H9 (cell line): Measurements from ENCODE around the gene ANKRD44. TPM values are rescaled to one million over a fixed set of nuclear protein-coding genes. Genes with fewer than 3 reads are reported as not detected.

Experiments used
- DNase-seq: peaks from one replicate; pipeline ENCODE4 v3.0.0-alpha.2; 2017
- H2AFZ ChIP-seq: one replicate; pipeline ENCODE4 v1.6.1; 2013; ENCODE audit warnings: mild to moderate bottlenecking, low read length, control low read depth, moderate library complexity
- H2AK5ac ChIP-seq: 2 replicates; pipeline ENCODE4 v1.6.1; 2013; ENCODE audit warnings: low read length, control low read depth, mixed read lengths; ENCODE audit not compliant: insufficient read length
- H2BK120ac ChIP-seq: one replicate; pipeline ENCODE4 v1.6.1; 2013; ENCODE audit warnings: low read depth, mild to moderate bottlenecking, low read length, control low read depth, inconsistent platforms; ENCODE audit not compliant: poor library complexity, severe bottlenecking
- H2BK12ac ChIP-seq: 2 replicates; pipeline ENCODE4 v1.6.1; 2013; ENCODE audit warnings: low read length, control low read depth, mixed read lengths, low read depth; ENCODE audit not compliant: insufficient read length
- H2BK15ac ChIP-seq: 2 replicates; pipeline ENCODE4 v1.6.1; 2013; ENCODE audit warnings: low read depth, low read length, control low read depth
- H2BK20ac ChIP-seq: one replicate; pipeline ENCODE4 v1.6.1; 2013; ENCODE audit warnings: low read depth, mild to moderate bottlenecking, low read length, control low read depth, inconsistent platforms; ENCODE audit not compliant: poor library complexity, severe bottlenecking
- H2BK5ac ChIP-seq: 2 replicates; pipeline ENCODE4 v1.6.1; 2013; ENCODE audit warnings: low read length, control low read depth, mixed read lengths; ENCODE audit not compliant: insufficient read length
- H3K14ac ChIP-seq: 2 replicates; pipeline ENCODE4 v1.6.1; 2013; ENCODE audit warnings: low read length, control low read depth; ENCODE audit not compliant: insufficient read depth
- H3K18ac ChIP-seq: 2 replicates; pipeline ENCODE4 v1.6.1; 2013; ENCODE audit warnings: low read depth, mild to moderate bottlenecking, mixed read lengths, low read length, control low read depth; ENCODE audit not compliant: insufficient read length
- H3K23ac ChIP-seq: 2 replicates; pipeline ENCODE4 v1.6.1; 2013; ENCODE audit warnings: low read length, control low read depth, mixed read lengths, low read depth; ENCODE audit not compliant: insufficient read length
- H3K23me2 ChIP-seq: 2 replicates; pipeline ENCODE4 v1.6.1; 2013; ENCODE audit warnings: low read depth, mild to moderate bottlenecking, mixed read lengths, low read length, control low read depth; ENCODE audit not compliant: insufficient read length, poor library complexity, severe bottlenecking
- H3K27ac ChIP-seq: 2 replicates; pipeline ENCODE4 v1.5.1; 2013; ENCODE audit warnings: low read length, control low read depth, mixed read lengths, low read depth; ENCODE audit not compliant: insufficient read length
- H3K27me3 ChIP-seq: 2 replicates; pipeline ENCODE4 v1.6.1; 2013; ENCODE audit warnings: low read length, control low read depth, inconsistent platforms; ENCODE audit not compliant: insufficient read depth
- H3K4ac ChIP-seq: 2 replicates; pipeline ENCODE4 v1.6.1; 2013; ENCODE audit warnings: low read depth, mild to moderate bottlenecking, control low read depth, inconsistent platforms, low read length, moderate library complexity
- H3K4me1 ChIP-seq: 2 replicates; pipeline ENCODE4 v1.6.1; 2013; ENCODE audit warnings: low read length, control low read depth, inconsistent platforms; ENCODE audit not compliant: insufficient read depth
- H3K4me2 ChIP-seq: 2 replicates; pipeline ENCODE4 v1.6.1; 2013; ENCODE audit warnings: low read length, control low read depth, mixed read lengths; ENCODE audit not compliant: insufficient read length, insufficient read depth
- H3K56ac ChIP-seq: 2 replicates; pipeline ENCODE4 v1.6.1; 2013; ENCODE audit warnings: low read depth, mild to moderate bottlenecking, mixed read lengths, low read length, control low read depth; ENCODE audit not compliant: insufficient read length
- H3K79me1 ChIP-seq: 2 replicates; pipeline ENCODE4 v1.6.1; 2013; ENCODE audit warnings: low read depth, mild to moderate bottlenecking, moderate library complexity, low read length, control low read depth, inconsistent platforms; ENCODE audit not compliant: insufficient read depth, poor library complexity, severe bottlenecking
- H3K79me2 ChIP-seq: 2 replicates; pipeline ENCODE4 v1.6.1; 2013; ENCODE audit warnings: low read length, control low read depth, inconsistent platforms; ENCODE audit not compliant: insufficient read depth
- H3K9ac ChIP-seq: 2 replicates; pipeline ENCODE4 v1.6.1; 2013; ENCODE audit warnings: low read length, control low read depth, mixed read lengths; ENCODE audit not compliant: insufficient read length; ENCODE audit errors: extremely low read depth
- H3K9me3 ChIP-seq: one replicate; pipeline ENCODE4 v1.6.1; 2013; ENCODE audit warnings: low read depth, low read length, inconsistent platforms; ENCODE audit not compliant: control insufficient read depth
- H3T11ph ChIP-seq: one replicate; pipeline ENCODE4 v1.6.1; 2013; ENCODE audit warnings: mild to moderate bottlenecking, low read length, control low read depth, inconsistent platforms
- H4K20me1 ChIP-seq: one replicate; pipeline ENCODE4 v1.6.1; 2013; ENCODE audit not compliant: control insufficient read depth, insufficient read length, insufficient read depth
- H4K5ac ChIP-seq: 2 replicates; pipeline ENCODE4 v1.6.1; 2013; ENCODE audit warnings: low read depth, mild to moderate bottlenecking, mixed read lengths, low read length, control low read depth; ENCODE audit not compliant: insufficient read length
- H4K8ac ChIP-seq: replicated peaks from 2 replicates; pipeline ENCODE4 v1.6.1; 2013; ENCODE audit warnings: low read length, control low read depth, mixed read lengths, low read depth; ENCODE audit not compliant: insufficient read length
- H4K91ac ChIP-seq: 2 replicates; pipeline ENCODE4 v1.6.1; 2013; ENCODE audit warnings: low read depth, mild to moderate bottlenecking, moderate library complexity, mixed read lengths, low read length, control low read depth; ENCODE audit not compliant: insufficient read length
- H3K27ac Mint-ChIP-seq, 3 experiments: 2 replicates in 2 of 3; 3 replicates in 1 of 3; pipeline ENCODE4 v1.8.0; 2020 to 2021; ENCODE audit warnings: mixed read lengths in 3 of 3, mild to moderate bottlenecking in 1 of 3, moderate library complexity in 1 of 3
- H3K27me3 Mint-ChIP-seq: 2 replicates; pipeline ENCODE4 v1.8.0; 2021; ENCODE audit warnings: low read depth, mild to moderate bottlenecking, moderate library complexity, mixed read lengths
- H3K36me3 Mint-ChIP-seq, 3 experiments: 2 replicates in 2 of 3; 3 replicates in 1 of 3; pipeline ENCODE4 v1.8.0; 2020 to 2021; ENCODE audit warnings: low read depth in 3 of 3, mixed read lengths in 3 of 3; ENCODE audit not compliant: insufficient read depth in 1 of 3
- H3K4me1 Mint-ChIP-seq, 2 experiments: 2 replicates each; pipeline ENCODE4 v1.8.0; 2020; ENCODE audit warnings: mixed read lengths in 2 of 2
- H3K4me3 Mint-ChIP-seq, 2 experiments: 2 replicates in 1 of 2; 3 replicates in 1 of 2; pipeline ENCODE4 v1.8.0; 2020 to 2021; ENCODE audit warnings: mild to moderate bottlenecking in 2 of 2, mixed read lengths in 2 of 2, moderate library complexity in 1 of 2
- H3K9me3 Mint-ChIP-seq, 2 experiments: 2 replicates in 1 of 2; 3 replicates in 1 of 2; pipeline ENCODE4 v1.8.0; 2020; ENCODE audit warnings: mild to moderate bottlenecking in 2 of 2, mixed read lengths in 2 of 2, moderate library complexity in 1 of 2
- WGBS: extraction: QIAGEN DNeasy Blood & Tissue Kit; methylation state at CpG from one replicate; pipeline ENCODE4 v1.1.7; 2013; ENCODE audit warnings: missing lambda C conversion rate, low lambda C conversion rate, mixed read lengths; ENCODE audit not compliant: insufficient read length; ENCODE audit errors: extremely low coverage; 5-methylcytosine and 5-hydroxymethylcytosine counted together
- total RNA-seq: library from RNA; stranded (reverse); gene quantifications from 2 replicates; pipeline ENCODE4 v1.2.1, GENCODE V29; 2021
- TF ChIP-seq, protein P1 (sequence below): fragments of 200-600 bp; sonication (generic); conservative IDR thresholded peaks from 3 replicates; pipeline ENCODE4 v1.8.0; 2021; ENCODE audit warnings: antibody characterized with exemption, mild to moderate bottlenecking

ANKRD44 gene
- total RNA-seq, 1 experiment from 2014 or later = 1.9 TPM

DNA sequence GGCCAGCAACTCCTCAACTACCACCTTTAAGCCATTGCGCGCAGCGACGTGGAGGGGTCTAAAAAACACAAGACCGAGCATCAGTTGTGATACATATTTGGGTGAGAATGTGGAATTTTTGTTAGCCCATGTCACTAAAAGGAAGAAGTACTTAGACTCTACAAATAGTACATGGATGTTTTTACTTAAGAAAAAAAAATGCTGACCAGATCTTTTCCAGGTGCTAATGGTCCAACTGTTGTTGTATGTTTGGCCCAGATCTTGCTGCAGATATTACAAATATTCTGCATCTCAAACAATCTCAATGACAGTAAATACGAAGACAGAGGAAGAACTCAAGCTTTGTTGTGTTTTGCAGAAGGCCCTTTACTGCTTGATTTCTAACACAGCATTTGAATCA lies 317.0 kb downstream of the ANKRD44 start:
- Histone ChIP-seq H3K56ac (no peak overlapping the region), H3K4me1 (peaks cover 2% of the 10 kb centered on the region; the same call in 1 of the 2 replicates), H3K9ac (no peak overlapping the region), H2BK15ac (no peak overlapping the region), H3K9me3 (no peaks in the 10 kb centered on the region), H3K79me2 (no peaks in the 10 kb centered on the region), H4K5ac (no peak overlapping the region), H2BK12ac (no peak overlapping the region), H2AFZ (no peak overlapping the region), H2BK120ac (no peak overlapping the region), H4K91ac (no peak overlapping the region), H3K4ac (no peak overlapping the region), H3K18ac (no peak overlapping the region), H3K27me3 (no peaks in the 10 kb centered on the region), H3K14ac (no peak overlapping the region), H3K79me1 (no peaks in the 10 kb centered on the region), H4K8ac (no peak overlapping the region), H3K27ac (no peak overlapping the region), H4K20me1 (no peaks in the 10 kb centered on the region), H3K4me2 (no peak overlapping the region), H2AK5ac (no peak overlapping the region), H3K23ac (no peak overlapping the region), H3K23me2 (no peaks in the 10 kb centered on the region), H2BK5ac (no peak overlapping the region), H3T11ph (no peak overlapping the region), H2BK20ac (no peak overlapping the region)
- no peak overlapping the region for H3K4me3 Mint-ChIP-seq
- H3K36me3 Mint-ChIP-seq = no peaks in the 10 kb centered on the region
- DNase-seq = no peak
- no peak overlapping the region for H3K27ac Mint-ChIP-seq
- H3K27me3 Mint-ChIP-seq = no peaks in the 10 kb centered on the region
- WGBS = no CpG with 5 or more reads among the region's 6 CpGs
- H3K4me1 Mint-ChIP-seq = peaks cover 2 to 11% of the 10 kb centered on the region in 2 experiments
- TF ChIP-seq, protein P1, sequence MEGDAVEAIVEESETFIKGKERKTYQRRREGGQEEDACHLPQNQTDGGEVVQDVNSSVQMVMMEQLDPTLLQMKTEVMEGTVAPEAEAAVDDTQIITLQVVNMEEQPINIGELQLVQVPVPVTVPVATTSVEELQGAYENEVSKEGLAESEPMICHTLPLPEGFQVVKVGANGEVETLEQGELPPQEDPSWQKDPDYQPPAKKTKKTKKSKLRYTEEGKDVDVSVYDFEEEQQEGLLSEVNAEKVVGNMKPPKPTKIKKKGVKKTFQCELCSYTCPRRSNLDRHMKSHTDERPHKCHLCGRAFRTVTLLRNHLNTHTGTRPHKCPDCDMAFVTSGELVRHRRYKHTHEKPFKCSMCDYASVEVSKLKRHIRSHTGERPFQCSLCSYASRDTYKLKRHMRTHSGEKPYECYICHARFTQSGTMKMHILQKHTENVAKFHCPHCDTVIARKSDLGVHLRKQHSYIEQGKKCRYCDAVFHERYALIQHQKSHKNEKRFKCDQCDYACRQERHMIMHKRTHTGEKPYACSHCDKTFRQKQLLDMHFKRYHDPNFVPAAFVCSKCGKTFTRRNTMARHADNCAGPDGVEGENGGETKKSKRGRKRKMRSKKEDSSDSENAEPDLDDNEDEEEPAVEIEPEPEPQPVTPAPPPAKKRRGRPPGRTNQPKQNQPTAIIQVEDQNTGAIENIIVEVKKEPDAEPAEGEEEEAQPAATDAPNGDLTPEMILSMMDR = no peak
- no peaks in the 10 kb centered on the region for H3K9me3 Mint-ChIP-seq
